ENCODE results near the gene NUP88.

Gene NUP88

GRCh38 chr17:5364156-5364555 is 55.3 kb downstream of the NUP88 start:
- no peaks in the 10 kb centered on the region for H3K27me3 ChIP-seq (replicated peaks in 2 of 5; ENCODE audit: control insufficient read depth in 4 of 5, insufficient read depth in 5 of 5, low read length in 4 of 5)
- H3K4me3 ChIP-seq (ENCODE audit: control insufficient read depth in 1 of 7, extremely low read depth in 1 of 7, insufficient read depth in 4 of 7, low read depth in 2 of 7, low read length in 6 of 7) = no peak overlapping the region
- DNase-seq = no peak
- no peaks in the 10 kb centered on the region for H3K9me3 ChIP-seq (ENCODE audit: control extremely low read depth in 1 of 5, control insufficient read depth in 4 of 5, insufficient read depth in 2 of 5, low read depth in 1 of 5, low read length in 4 of 5)
- H3K36me3 ChIP-seq (ENCODE audit: control insufficient read depth in 4 of 4, insufficient read depth in 4 of 4, low read length in 3 of 4) = peaks cover 16 to 64% (median 44%) of the 10 kb centered on the region in 4 experiments
- no peaks in the 10 kb centered on the region for H3K4me1 ChIP-seq (ENCODE audit: control extremely low read depth in 1 of 4, control insufficient read depth in 4 of 4, insufficient read depth in 4 of 4, low read length in 3 of 4)
- ChIA-PET POLR2A (no interaction called here), CTCF (interaction anchor here (1.2 kb wide), 1 partner anchor 17 kb away, joined by 4 read pairs; no protein-coding TSS in a partner anchor)
- H3K27ac ChIP-seq (ENCODE audit: insufficient read depth in 1 of 2, low read depth in 1 of 2, low read length in 2 of 2, poor library complexity in 1 of 2, severe bottlenecking in 2 of 2) = no peak overlapping the region
- 100% methylated on average over 5 of the region's 6 CpGs for WGBS (ENCODE audit: insufficient coverage)

DNA sequence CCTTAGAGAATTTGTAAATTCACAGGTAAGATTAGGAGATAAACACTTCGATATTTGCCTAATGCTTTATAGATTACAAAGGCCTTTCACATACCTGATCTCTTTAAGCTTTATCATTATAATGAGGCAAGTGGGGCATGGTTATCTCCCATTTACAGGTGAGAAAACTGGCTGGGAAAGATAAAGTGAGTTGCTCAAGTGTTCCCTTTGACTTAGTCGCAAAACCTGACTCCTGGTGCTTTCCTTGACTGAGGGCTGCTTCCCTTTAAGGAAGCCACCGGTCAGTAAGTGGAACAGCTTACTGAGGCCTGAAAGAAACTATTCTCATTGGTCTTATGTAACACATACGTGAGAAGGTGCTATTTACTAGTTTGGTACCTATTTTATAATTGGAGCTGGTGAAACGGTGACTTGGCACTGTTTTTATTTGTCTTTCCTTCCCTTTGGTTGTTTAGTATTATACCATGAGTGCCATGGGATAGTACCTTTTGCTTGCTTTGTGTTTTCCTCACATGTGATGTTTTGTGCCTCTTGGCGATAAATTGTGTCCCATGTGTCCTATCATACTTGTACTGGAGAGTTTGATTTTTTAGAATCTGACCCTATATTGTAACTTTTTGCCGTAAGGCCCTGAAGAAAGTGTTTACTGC is 57.2 kb downstream of the NUP88 start:
- Histone ChIP-seq H3K4me3 (ENCODE audit: control insufficient read depth in 1 of 7, extremely low read depth in 1 of 7, insufficient read depth in 4 of 7, low read depth in 2 of 7, low read length in 6 of 7) (no peak overlapping the region), H3K27ac (ENCODE audit: insufficient read depth in 1 of 2, low read depth in 1 of 2, low read length in 2 of 2, poor library complexity in 1 of 2, severe bottlenecking in 2 of 2) (no peak overlapping the region), H3K36me3 (ENCODE audit: control insufficient read depth in 4 of 4, insufficient read depth in 4 of 4, low read length in 3 of 4) (peaks cover 16 to 65% (median 44%) of the 10 kb centered on the region in 4 experiments), H3K27me3 (replicated peaks in 2 of 5; ENCODE audit: control insufficient read depth in 4 of 5, insufficient read depth in 5 of 5, low read length in 4 of 5) (no peaks in the 10 kb centered on the region), H3K4me1 (ENCODE audit: control extremely low read depth in 1 of 4, control insufficient read depth in 4 of 4, insufficient read depth in 4 of 4, low read length in 3 of 4) (no peaks in the 10 kb centered on the region), H3K9me3 (ENCODE audit: control extremely low read depth in 1 of 5, control insufficient read depth in 4 of 5, insufficient read depth in 2 of 5, low read depth in 1 of 5, low read length in 4 of 5) (no peaks in the 10 kb centered on the region)
- CTCF ChIA-PET = no interaction called here
- WGBS (ENCODE audit: insufficient coverage) = 100% methylated on average over 4 of the region's 7 CpGs
- POLR2A ChIA-PET = no interaction called here
- no peak for DNase-seq

- ChIA-PET CTCF (no interaction called here), POLR2A (no interaction called here)
- Histone ChIP-seq H3K4me1 (ENCODE audit: control extremely low read depth in 1 of 4, control insufficient read depth in 4 of 4, insufficient read depth in 4 of 4, low read length in 3 of 4) (no peaks in the 10 kb centered on the region), H3K27me3 (replicated peaks in 2 of 5; ENCODE audit: control insufficient read depth in 4 of 5, insufficient read depth in 5 of 5, low read length in 4 of 5) (no peaks in the 10 kb centered on the region), H3K27ac (ENCODE audit: insufficient read depth in 1 of 2, low read depth in 1 of 2, low read length in 2 of 2, poor library complexity in 1 of 2, severe bottlenecking in 2 of 2) (no peak overlapping the region), H3K4me3 (ENCODE audit: control insufficient read depth in 1 of 7, extremely low read depth in 1 of 7, insufficient read depth in 4 of 7, low read depth in 2 of 7, low read length in 6 of 7) (no peak overlapping the region), H3K36me3 (ENCODE audit: control insufficient read depth in 4 of 4, insufficient read depth in 4 of 4, low read length in 3 of 4) (peaks cover 16 to 68% (median 47%) of the 10 kb centered on the region in 4 experiments), H3K9me3 (ENCODE audit: control extremely low read depth in 1 of 5, control insufficient read depth in 4 of 5, insufficient read depth in 2 of 5, low read depth in 1 of 5, low read length in 4 of 5) (no peaks in the 10 kb centered on the region)
- 97% methylated on average over 9 of the region's 9 CpGs for WGBS (ENCODE audit: insufficient coverage)
- no peak for DNase-seq
These were observed 58.0 kb downstream of the NUP88 start for GRCh38 chr17:5361426-5361825.

DNA sequence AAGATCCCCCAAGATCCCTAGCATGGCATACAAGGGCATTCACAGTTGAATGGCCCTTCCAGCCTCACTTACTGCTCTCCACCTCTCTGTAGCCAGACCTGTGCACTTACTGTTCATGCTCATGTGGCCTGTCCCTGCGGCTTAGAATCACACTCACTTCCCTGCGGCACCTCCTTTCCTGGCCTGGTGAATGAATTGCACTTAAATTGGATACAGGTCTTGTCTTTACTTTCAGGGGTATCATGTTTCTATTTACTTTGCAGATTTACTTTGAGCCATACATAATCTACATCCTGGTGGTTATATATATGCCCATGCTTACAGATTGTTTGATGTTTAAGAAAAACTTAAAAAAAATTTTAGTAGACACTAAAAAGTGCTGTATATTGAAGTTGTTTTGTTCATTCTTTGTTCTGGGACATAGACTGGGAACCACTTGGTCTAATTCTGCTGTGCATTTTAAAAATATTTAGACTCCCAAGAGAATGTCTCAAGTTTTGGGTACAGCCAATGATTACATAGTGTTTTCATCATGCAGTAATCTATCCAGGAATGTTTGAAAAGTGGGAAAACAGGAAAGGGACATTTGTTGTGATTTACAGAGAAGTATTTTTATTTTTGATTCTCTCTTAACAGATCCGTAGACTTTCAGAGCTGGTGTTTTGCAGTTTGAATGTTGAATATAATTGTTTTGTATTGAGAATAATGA is 63.9 kb downstream of the NUP88 start:
- whole genome bisulfite sequencing (ENCODE audit: insufficient coverage) = no CpG with 5 or more reads among the region's 3 CpGs

GRCh38 chr17:5354886-5355415 is 64.5 kb downstream of the NUP88 start:
- no peaks in the 10 kb centered on the region for H3K27me3 ChIP-seq (replicated peaks in 2 of 5; ENCODE audit: control insufficient read depth in 4 of 5, insufficient read depth in 5 of 5, low read length in 4 of 5)
- 100% methylated on average over 2 of the region's 2 CpGs for WGBS (ENCODE audit: insufficient coverage)
- DNase-seq = no peak
- no peak overlapping the region for H3K27ac ChIP-seq (ENCODE audit: insufficient read depth in 1 of 2, low read depth in 1 of 2, low read length in 2 of 2, poor library complexity in 1 of 2, severe bottlenecking in 2 of 2)
- ChIA-PET CTCF (no interaction called here), POLR2A (interaction anchor here (0.6 kb wide), 1 partner anchor 1174 kb away, joined by 4 read pairs; no protein-coding TSS in a partner anchor)
- H3K4me3 ChIP-seq (ENCODE audit: control insufficient read depth in 1 of 7, extremely low read depth in 1 of 7, insufficient read depth in 4 of 7, low read depth in 2 of 7, low read length in 6 of 7) = no peak overlapping the region
- no peaks in the 10 kb centered on the region for H3K4me1 ChIP-seq (ENCODE audit: control extremely low read depth in 1 of 4, control insufficient read depth in 4 of 4, insufficient read depth in 4 of 4, low read length in 3 of 4)
- peaks cover 10 to 70% (median 46%) of the 10 kb centered on the region in 4 experiments for H3K36me3 ChIP-seq (ENCODE audit: control insufficient read depth in 4 of 4, insufficient read depth in 4 of 4, low read length in 3 of 4)
- H3K9me3 ChIP-seq (ENCODE audit: control extremely low read depth in 1 of 5, control insufficient read depth in 4 of 5, insufficient read depth in 2 of 5, low read depth in 1 of 5, low read length in 4 of 5) = no peaks in the 10 kb centered on the region

More for the DNA sequence above, 63.9 kb downstream of the NUP88 start:
- no peak overlapping the region for H3K27ac ChIP-seq (ENCODE audit: insufficient read depth in 1 of 2, low read depth in 1 of 2, low read length in 2 of 2, poor library complexity in 1 of 2, severe bottlenecking in 2 of 2)
- peaks cover 7 to 69% (median 47%) of the 10 kb centered on the region in 4 experiments for H3K36me3 ChIP-seq (ENCODE audit: control insufficient read depth in 4 of 4, insufficient read depth in 4 of 4, low read length in 3 of 4)
- H3K4me3 ChIP-seq (ENCODE audit: control insufficient read depth in 1 of 7, extremely low read depth in 1 of 7, insufficient read depth in 4 of 7, low read depth in 2 of 7, low read length in 6 of 7) = no peak overlapping the region
- DNase-seq = no peak
- POLR2A ChIA-PET = no interaction called here
- H3K27me3 ChIP-seq (replicated peaks in 2 of 5; ENCODE audit: control insufficient read depth in 4 of 5, insufficient read depth in 5 of 5, low read length in 4 of 5) = no peaks in the 10 kb centered on the region
- CTCF ChIA-PET = no interaction called here
- no peaks in the 10 kb centered on the region for H3K4me1 ChIP-seq (ENCODE audit: control extremely low read depth in 1 of 4, control insufficient read depth in 4 of 4, insufficient read depth in 4 of 4, low read length in 3 of 4)
- H3K9me3 ChIP-seq (ENCODE audit: control extremely low read depth in 1 of 5, control insufficient read depth in 4 of 5, insufficient read depth in 2 of 5, low read depth in 1 of 5, low read length in 4 of 5) = no peaks in the 10 kb centered on the region

DNA sequence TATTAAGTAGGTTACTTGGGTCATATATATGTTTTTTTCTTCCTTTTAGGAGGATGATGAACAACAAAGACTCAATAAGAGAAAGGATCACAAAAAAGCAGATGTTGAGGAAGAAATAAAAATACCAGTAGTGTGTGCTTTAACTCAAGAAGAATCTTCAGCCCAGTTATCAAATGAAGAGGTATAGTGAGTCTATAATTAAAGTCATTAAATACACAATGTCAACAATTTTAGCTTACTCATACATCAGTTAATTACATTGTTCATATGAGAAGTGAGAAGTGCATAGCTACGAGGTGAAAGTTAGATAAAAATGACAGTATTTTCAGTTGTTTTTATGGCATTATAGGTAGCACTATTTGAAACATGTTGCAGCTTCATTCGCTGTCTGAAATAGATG is 65.2 kb downstream of the NUP88 start:
- DNase-seq = no peak
- ChIA-PET CTCF (no interaction called here), POLR2A (interaction anchor here (0.6 kb wide), 1 partner anchor 1175 kb away, joined by 4 read pairs; no protein-coding TSS in a partner anchor)
- Histone ChIP-seq H3K36me3 (ENCODE audit: control insufficient read depth in 4 of 4, insufficient read depth in 4 of 4, low read length in 3 of 4) (peaks cover 10 to 71% (median 43%) of the 10 kb centered on the region in 4 experiments), H3K4me3 (ENCODE audit: control insufficient read depth in 1 of 7, extremely low read depth in 1 of 7, insufficient read depth in 4 of 7, low read depth in 2 of 7, low read length in 6 of 7) (no peak overlapping the region), H3K9me3 (ENCODE audit: control extremely low read depth in 1 of 5, control insufficient read depth in 4 of 5, insufficient read depth in 2 of 5, low read depth in 1 of 5, low read length in 4 of 5) (no peaks in the 10 kb centered on the region), H3K27ac (ENCODE audit: insufficient read depth in 1 of 2, low read depth in 1 of 2, low read length in 2 of 2, poor library complexity in 1 of 2, severe bottlenecking in 2 of 2) (no peak overlapping the region), H3K4me1 (ENCODE audit: control extremely low read depth in 1 of 4, control insufficient read depth in 4 of 4, insufficient read depth in 4 of 4, low read length in 3 of 4) (no peaks in the 10 kb centered on the region), H3K27me3 (replicated peaks in 2 of 5; ENCODE audit: control insufficient read depth in 4 of 5, insufficient read depth in 5 of 5, low read length in 4 of 5) (no peaks in the 10 kb centered on the region)
- no CpG with 5 or more reads among the region's 2 CpGs for WGBS (ENCODE audit: insufficient coverage)

- no peaks in the 10 kb centered on the region for H3K9me3 ChIP-seq (ENCODE audit: control extremely low read depth in 1 of 5, control insufficient read depth in 4 of 5, insufficient read depth in 2 of 5, low read depth in 1 of 5, low read length in 4 of 5)
- H3K27ac ChIP-seq (ENCODE audit: insufficient read depth in 1 of 2, low read depth in 1 of 2, low read length in 2 of 2, poor library complexity in 1 of 2, severe bottlenecking in 2 of 2) = no peak overlapping the region
- 94% methylated on average over 4 of the region's 4 CpGs for WGBS (ENCODE audit: insufficient coverage)
- no peaks in the 10 kb centered on the region for H3K4me1 ChIP-seq (ENCODE audit: control extremely low read depth in 1 of 4, control insufficient read depth in 4 of 4, insufficient read depth in 4 of 4, low read length in 3 of 4)
- H3K27me3 ChIP-seq (replicated peaks in 2 of 5; ENCODE audit: control insufficient read depth in 4 of 5, insufficient read depth in 5 of 5, low read length in 4 of 5) = no peaks in the 10 kb centered on the region
- DNase-seq = no peak
- ChIA-PET CTCF (interaction anchor here (1.0 kb wide), 1 partner anchor 18 kb away, joined by 3 read pairs; no protein-coding TSS in a partner anchor), POLR2A (no interaction called here)
- H3K36me3 ChIP-seq (ENCODE audit: control insufficient read depth in 4 of 4, insufficient read depth in 4 of 4, low read length in 3 of 4) = peaks cover 14 to 72% (median 43%) of the 10 kb centered on the region in 4 experiments
- no peak overlapping the region for H3K4me3 ChIP-seq (ENCODE audit: control insufficient read depth in 1 of 7, extremely low read depth in 1 of 7, insufficient read depth in 4 of 7, low read depth in 2 of 7, low read length in 6 of 7)
These were observed 66.7 kb downstream of the NUP88 start for GRCh38 chr17:5352681-5353289.
